ENCODE measurements around the gene ANKAR.
"Not testable (repeated sequence)": the region's sequence is repeated elsewhere in the genome, so short reads cannot be mapped to it uniquely, and the experiment has no call there.

ANKAR gene

GRCh38 chr2:189674374-189675112 lies at the start of gene ANKAR:
Gene ANKAR, plus strand, starts transcription at chr2:189674670. Its CDS starts 1,821 bp downstream, at chr2:189676491.
- DNase-seq, result no peak

GRCh38 chr2:189625636-189626035 lies 48.8 kb upstream of the ANKAR start:
- DNase-seq, result no peak

GRCh38 chr2:189627789-189628188 lies 46.7 kb upstream of the ANKAR start:
- DNase-seq, result no peak

GRCh38 chr2:189628817-189629530 lies 45.5 kb upstream of the ANKAR start:
- DNase-seq, result no peak

- DNase-seq, result no peak
Observed at GRCh38 chr2:189629531-189630453, 44.7 kb upstream of the ANKAR start.

- no peak for DNase-seq
Observed at GRCh38 chr2:189631849-189632248, 42.6 kb upstream of the ANKAR start.

GRCh38 chr2:189633392-189633811 lies 41.1 kb upstream of the ANKAR start:
- DNase-seq, result no peak

- DNase-seq, result no peak
Observed at GRCh38 chr2:189635353-189635752, 39.1 kb upstream of the ANKAR start.

- no peak for DNase-seq
Observed at GRCh38 chr2:189638301-189639006, 36.0 kb upstream of the ANKAR start.

GRCh38 chr2:189639007-189639609 lies 35.4 kb upstream of the ANKAR start:
- DNase-seq, result no peak

GRCh38 chr2:189641002-189641401 lies 33.5 kb upstream of the ANKAR start:
- DNase-seq, result peak; percentile 13

- DNase-seq, result no peak
Observed at GRCh38 chr2:189641590-189641989, 32.9 kb upstream of the ANKAR start.

- no peak for DNase-seq
Observed at GRCh38 chr2:189646521-189646920, 27.9 kb upstream of the ANKAR start.

- DNase-seq, result no peak
Observed at GRCh38 chr2:189648846-189649509, 25.5 kb upstream of the ANKAR start.

- DNase-seq, result no peak
Observed at GRCh38 chr2:189651284-189651683, 23.2 kb upstream of the ANKAR start.

- not testable (repeated sequence) for DNase-seq
Observed at GRCh38 chr2:189653464-189653863, 21.0 kb upstream of the ANKAR start.

GRCh38 chr2:189654641-189655040 lies 19.8 kb upstream of the ANKAR start:
- DNase-seq, result no peak

- no peak for DNase-seq
Observed at GRCh38 chr2:189657867-189658266, 16.6 kb upstream of the ANKAR start.

- no peak for DNase-seq
Observed at GRCh38 chr2:189658306-189659212, 15.9 kb upstream of the ANKAR start.

GRCh38 chr2:189659734-189660133 lies 14.7 kb upstream of the ANKAR start:
- DNase-seq, result no peak

GRCh38 chr2:189660803-189661147 lies 13.7 kb upstream of the ANKAR start:
- DNase-seq, result no peak

All from NCI-H524 treated with DMSO at 0.1 percent for 48 hours (cell line).